GM18861 (cell line): ENCODE results near the gene TMEM175.
"Not testable (repeated sequence)": the region's sequence is repeated elsewhere in the genome, so short reads cannot be mapped to it uniquely, and the experiment has no call there.

ENCODE experiments used
- ATAC-seq: cut with Tn5 transposase; IDR thresholded peaks from one replicate; pipeline ENCODE4 v1.9.1; 2021; ENCODE audit not compliant: unreplicated experiment

The TMEM175 gene

GRCh38 chr4:914531-914930 is 17.7 kb upstream of the TMEM175 start:
- ATAC-seq: no peak

DNA sequence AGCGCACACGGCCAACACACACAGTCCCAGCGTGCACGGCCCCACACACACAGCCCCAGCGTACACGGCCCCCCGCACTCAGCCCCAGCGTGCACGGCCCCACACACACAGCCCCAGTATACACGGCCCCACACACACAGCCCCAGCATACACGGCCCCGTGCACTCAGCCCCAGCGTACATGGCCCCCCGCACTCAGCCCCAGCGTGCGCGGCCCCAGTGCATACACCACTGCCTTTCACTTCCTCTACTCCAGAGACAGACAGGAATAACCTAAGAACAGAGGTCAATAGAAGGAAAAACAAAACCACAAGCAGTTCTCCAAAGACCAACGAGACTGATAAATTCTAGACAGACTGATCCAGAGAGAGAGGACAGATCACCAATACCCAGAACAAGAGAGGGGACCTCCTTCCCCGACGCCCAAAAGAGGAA is 17.2 kb upstream of the TMEM175 start:
- no peak for ATAC-seq

DNA sequence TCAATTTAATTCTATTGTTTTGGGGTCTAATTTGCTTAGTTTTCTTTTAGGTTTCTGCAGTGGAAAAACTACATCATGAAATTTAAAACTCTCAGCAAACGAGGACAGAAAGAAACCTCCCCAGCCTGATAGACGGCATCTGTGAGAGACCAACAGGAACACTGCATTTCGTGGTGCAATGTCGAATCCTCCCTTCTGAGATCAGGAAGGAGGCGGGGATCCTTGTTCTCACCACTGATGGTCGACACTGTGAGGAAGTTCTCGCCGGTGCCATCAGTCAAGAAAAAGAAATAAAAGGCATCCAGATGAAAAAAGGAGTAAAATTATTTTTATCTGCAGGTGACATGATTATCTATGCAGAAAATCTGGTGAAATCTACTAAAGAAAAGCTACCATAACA is 16.7 kb upstream of the TMEM175 start:
- ATAC-seq: no peak

GRCh38 chr4:917466-917865 is 14.8 kb upstream of the TMEM175 start:
- no peak for ATAC-seq

DNA sequence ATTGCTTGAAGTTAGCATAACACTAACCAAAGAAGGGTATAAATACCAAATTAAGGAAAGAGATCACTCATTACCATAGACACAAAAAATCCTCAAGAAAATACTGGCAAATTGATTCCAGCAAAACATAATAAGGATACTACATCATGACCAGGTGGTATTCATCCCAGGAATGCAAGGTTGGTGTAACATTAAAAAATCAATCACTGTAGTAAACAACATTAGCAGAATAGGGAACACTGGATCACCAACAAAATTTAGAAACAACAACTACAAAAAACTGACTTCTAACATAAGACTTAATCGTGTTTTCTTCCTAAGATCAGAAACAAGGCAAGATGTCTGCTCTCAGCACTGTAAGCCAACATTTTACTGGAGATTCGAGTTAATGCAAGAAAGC is 14.3 kb upstream of the TMEM175 start:
- no peak for ATAC-seq

DNA sequence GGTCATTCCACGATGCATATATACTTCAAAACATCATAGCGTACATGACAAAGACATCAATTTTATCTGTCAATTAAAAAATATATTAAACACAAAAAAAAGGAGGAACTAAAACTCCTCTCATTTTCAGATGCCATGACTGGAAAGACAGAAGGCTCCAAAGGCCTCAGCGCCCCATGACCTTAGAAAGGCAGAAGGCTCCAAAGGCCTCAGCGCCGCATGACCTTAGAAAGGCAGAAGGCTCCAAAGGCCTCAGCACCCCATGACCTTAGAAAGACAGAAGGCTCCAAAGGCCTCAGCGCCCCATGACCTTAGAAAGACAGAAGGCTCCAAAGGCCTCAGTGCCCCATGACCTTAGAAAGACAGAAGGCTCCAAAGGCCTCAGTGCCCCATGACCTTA is 13.7 kb upstream of the TMEM175 start:
- not testable (repeated sequence) for ATAC-seq

DNA sequence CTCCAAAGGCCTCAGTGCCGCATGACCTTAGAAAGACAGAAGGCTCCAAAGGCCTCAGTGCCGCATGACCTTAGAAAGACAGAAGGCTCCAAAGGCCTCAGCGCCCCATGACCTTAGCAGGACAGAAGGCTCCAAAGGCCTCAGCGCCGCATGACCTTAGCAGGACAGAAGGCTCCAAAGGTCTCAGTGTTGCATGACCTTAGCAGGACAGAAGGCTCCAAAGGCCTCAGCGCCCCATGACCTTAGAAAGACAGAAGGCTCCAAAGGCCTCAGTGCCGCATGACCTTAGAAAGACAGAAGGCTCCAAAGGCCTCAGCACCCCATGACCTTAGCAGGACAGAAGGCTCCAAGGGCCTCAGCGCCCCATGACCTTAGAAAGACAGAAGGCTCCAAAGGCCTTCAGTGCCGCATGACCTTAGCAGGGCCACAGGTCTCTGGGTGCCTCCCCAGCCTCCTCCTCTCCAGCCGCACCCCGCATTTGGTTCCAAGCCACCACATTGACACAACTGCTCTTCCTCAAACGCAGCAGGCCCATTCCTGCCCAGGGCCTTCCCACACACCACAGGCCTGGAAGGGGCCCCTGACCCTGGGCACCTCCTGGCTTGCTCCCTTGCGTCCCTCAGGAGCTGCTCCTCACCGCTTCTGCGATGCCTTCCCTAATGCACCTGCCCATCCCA is 13.1 kb upstream of the TMEM175 start:
- not testable (repeated sequence) for ATAC-seq

DNA sequence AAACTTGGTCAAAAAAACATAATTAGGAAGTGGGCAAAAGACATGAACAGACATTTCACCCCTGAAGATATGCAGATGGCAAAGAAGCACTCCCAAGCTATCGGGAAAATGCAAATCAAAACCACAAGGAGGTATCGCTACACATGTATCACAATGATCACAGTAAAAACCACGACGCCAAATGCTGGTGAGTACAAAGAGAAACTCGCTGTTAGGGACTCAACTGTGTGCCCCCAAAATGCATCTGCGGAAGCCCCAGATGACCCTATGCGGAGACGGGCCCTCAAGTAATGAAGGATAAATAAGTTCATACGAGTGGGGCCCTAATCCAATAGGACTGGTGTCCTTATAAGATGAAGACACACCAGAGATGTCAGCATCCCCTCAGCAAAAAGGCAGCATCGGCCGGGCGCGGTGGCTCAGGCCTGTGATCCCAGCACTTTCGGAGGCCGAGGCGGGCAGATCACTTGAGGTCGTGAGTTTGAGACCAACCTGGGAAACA is 10.4 kb upstream of the TMEM175 start:
- no peak for ATAC-seq

- no peak for ATAC-seq
These were observed 7.9 kb upstream of the TMEM175 start for GRCh38 chr4:924107-925096.

DNA sequence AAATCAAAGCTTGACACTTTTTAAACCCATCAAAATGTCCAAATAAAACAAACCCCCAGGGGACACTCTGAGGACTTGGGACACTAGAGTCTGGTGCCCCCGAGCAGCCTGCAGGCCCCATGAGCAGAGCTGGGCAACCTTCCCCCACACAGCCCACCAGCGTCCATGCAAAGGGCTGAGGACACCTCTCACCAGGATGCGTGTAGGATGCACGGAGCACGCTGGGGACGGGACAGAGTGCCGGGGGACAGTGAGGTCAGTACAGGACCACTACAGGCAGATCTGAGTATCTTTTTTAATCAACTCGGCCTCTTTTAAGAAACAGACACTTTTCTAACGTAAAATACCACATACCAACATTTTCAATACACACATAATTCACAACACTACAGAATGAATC is 7.1 kb upstream of the TMEM175 start:
- ATAC-seq: no peak

- no peak for ATAC-seq
These were observed 6.3 kb upstream of the TMEM175 start for GRCh38 chr4:925771-926500.

DNA sequence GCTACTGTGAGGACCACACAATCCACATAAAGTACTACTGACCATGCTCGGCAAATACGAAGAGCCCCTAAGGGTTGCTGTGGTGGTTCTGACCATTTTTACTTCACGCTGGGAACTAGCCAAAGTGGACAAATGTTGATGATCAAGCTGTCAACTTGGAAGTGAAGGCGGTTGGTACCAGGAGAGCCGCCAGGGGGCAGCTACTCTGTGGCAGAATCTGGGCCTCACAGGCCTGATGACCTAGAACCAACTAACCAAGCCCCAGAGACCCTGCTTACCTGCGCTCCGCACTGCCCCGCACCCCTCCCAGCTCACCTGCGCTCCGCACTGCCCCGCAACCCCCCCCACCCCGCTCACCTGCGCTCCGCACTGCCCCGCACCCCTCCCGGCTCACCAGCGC is 5.7 kb upstream of the TMEM175 start:
- no peak for ATAC-seq

- not testable (repeated sequence) for ATAC-seq
These were observed 4.7 kb upstream of the TMEM175 start for GRCh38 chr4:927566-927965.

DNA sequence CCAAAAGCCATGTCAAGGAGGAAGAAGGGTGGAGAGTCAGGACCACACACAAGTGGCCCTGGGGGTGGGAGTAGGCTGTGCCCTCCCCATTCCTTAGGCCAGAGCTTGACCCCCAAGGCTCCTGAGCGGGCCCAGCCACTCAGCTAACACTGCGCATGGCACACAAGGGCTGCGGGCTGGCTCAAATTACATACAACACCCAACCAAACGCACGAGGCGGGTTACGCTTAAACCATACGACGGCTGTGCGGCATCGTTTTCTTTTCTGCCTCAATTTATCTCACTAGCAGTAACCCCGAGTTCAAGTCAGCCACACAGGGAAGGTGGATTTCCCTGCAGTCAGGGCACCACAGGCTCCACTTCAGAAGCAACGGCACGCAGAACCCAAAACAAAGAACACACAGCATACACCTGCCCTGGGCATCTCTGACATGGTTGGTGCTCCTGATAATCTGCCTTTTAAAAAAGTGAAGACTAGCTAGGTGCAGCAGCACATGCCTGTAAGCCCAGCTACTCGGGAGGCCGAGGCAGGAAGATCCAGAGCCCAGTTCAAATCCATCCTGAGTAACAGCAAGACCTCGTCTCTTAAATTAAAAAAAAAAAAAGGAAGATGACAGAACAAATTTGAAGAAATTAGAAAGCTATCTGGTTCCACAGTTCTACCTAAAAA is 3.0 kb upstream of the TMEM175 start:
- ATAC-seq: no peak

- ATAC-seq: no peak
These were observed 2.2 kb upstream of the TMEM175 start for GRCh38 chr4:930028-930551.

- no peak for ATAC-seq
These were observed 1.4 kb upstream of the TMEM175 start for GRCh38 chr4:930827-931193.

DNA sequence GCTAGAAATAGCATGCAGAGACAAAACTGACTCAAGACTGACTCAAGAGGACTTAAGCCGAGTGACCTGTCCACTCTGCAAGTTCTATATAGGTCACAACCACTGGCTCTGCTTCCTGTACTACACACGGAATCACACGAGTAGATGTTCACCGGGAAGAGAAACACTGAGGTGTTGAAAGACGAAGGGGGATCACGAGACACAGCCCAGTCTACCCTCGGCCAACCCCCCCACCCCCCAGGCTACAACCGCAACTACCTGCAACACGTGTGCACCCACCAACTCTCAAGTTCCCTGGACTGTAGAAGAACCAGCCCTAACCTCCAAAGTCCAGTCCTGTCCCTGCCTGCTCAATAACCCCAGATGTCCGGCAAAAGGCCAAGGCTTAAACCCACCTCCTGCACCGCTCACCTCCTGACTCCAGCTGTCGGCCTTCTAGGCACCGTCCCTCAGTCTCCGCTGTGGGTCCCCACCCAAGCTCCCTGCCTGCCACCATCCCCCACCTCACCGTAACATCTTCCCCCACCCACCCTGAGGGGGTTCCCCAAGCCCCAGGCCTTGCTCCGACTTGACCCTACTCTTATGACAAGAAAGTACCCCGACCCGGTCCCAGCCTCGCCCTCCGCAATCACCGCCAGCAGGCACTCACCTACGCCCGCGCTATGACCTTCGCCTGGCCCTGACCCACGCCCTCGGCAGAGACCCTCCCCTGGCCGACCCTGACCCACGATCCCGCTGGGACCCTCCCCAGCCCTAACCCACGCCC is 883 bp upstream of the TMEM175 start:
- peak; percentile 1 for ATAC-seq

DNA sequence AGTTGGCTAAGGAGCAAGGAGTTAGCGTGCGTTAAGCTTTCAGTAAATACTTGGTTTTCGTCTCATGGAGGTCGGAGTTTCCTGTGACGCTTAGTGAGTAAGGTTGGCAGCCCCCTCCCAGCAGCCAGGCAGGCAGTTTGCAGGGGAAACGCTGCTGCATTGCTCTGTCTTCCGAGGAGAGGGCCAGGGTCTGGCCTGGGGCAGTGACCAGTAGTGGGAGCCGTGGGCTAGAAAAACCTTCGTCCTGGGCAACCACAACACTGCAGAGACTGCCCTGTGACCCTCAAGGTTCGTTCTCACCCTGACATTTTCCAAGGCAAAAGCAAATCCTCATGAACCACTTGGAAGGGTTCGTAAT is 432 bp downstream of the TMEM175 start:
- ATAC-seq: no peak

GRCh38 chr4:939508-939907 is 7.2 kb downstream of the TMEM175 start:
- not testable (repeated sequence) for ATAC-seq
